ENCODE results near the gene SCARB1. TPM values are rescaled to one million over a fixed set of nuclear protein-coding genes. Genes with fewer than 3 reads are reported as not detected.

SCARB1 gene
- total and polyA plus RNA-seq, 2 of the 13 experiments (the other 11 are each of a cell fraction or from before 2014, with no cell fraction given) = 63.4 to 160 TPM

GRCh38 chr12:124884587-124885438 lies 21.1 kb upstream of the SCARB1 start (continued):
- TF ChIP-seq MEF2D (CRISPR knock-in tag; IDR thresholded peaks at IDR 0.05) (no peak; the same call in 1 of the 2 replicates), ZNF747 (CRISPR knock-in tag; IDR thresholded peaks at IDR 0.05; ENCODE audit: borderline replicate concordance) (no peak), GATA4 (IDR thresholded peaks at IDR 0.05; ENCODE audit: borderline replicate concordance, low read depth) (no peak), ZNF781 (CRISPR knock-in tag; IDR thresholded peaks at IDR 0.05; ENCODE audit: borderline replicate concordance, not compliant biosample characterization) (no peak), KDM5A (IDR thresholded peaks at IDR 0.05; ENCODE audit: borderline replicate concordance, low read length) (no peak), SRY (CRISPR knock-in tag; IDR thresholded peaks at IDR 0.05) (no peak), RFX1 (IDR thresholded peaks at IDR 0.05) (no peak), ZNF841 (CRISPR knock-in tag; IDR thresholded peaks at IDR 0.05; ENCODE audit: borderline replicate concordance) (no peak), ZFP37 (CRISPR knock-in tag; IDR thresholded peaks at IDR 0.05; ENCODE audit: borderline replicate concordance) (0 out of 2 replicates have a peak, but pooled peaks have one; percentile 11), KDM3A (CRISPR knock-in tag; IDR thresholded peaks at IDR 0.05; ENCODE audit: low read depth) (no peak), PCBP2 (optimal IDR thresholded peaks at IDR 0.05; ENCODE audit: low read depth, low read length, poor library complexity, severe bottlenecking) (no peak), NPAS2 (CRISPR knock-in tag; IDR thresholded peaks at IDR 0.05; ENCODE audit: borderline replicate concordance) (no peak), ZNF782 (CRISPR knock-in tag; IDR thresholded peaks at IDR 0.05; ENCODE audit: borderline replicate concordance) (no peak; the same call in 1 of the 2 replicates), PLRG1 (conservative IDR thresholded peaks at IDR 0.05) (no peak), NFKBIZ (CRISPR knock-in tag; IDR thresholded peaks at IDR 0.05) (no peak), MBNL3 (CRISPR knock-in tag; conservative IDR thresholded peaks at IDR 0.05) (no peak), PTBP1 (IDR thresholded peaks at IDR 0.05; ENCODE audit: low read depth, low read length, poor library complexity, severe bottlenecking) (no peak), ATM (IDR thresholded peaks at IDR 0.05; ENCODE audit: borderline replicate concordance) (no peak), TOE1 (CRISPR knock-in tag; IDR thresholded peaks at IDR 0.05) (no peak), IKZF4 (CRISPR knock-in tag; IDR thresholded peaks at IDR 0.05; ENCODE audit: borderline replicate concordance, low read depth, not compliant biosample characterization) (no peak), SALL1 (CRISPR knock-in tag; IDR thresholded peaks at IDR 0.05) (peak; percentile 85), ZNF605 (CRISPR knock-in tag; IDR thresholded peaks at IDR 0.05) (0 out of 2 replicates have a peak, but pooled peaks have one; percentile 40), CAMTA2 (CRISPR knock-in tag; IDR thresholded peaks at IDR 0.05; ENCODE audit: borderline replicate concordance) (no peak), PAF1 (CRISPR knock-in tag; IDR thresholded peaks at IDR 0.05) (no peak), MYPOP (CRISPR knock-in tag; IDR thresholded peaks at IDR 0.05) (no peak), NCOA1 (CRISPR knock-in tag; IDR thresholded peaks at IDR 0.05) (no peak), ZNF383 (CRISPR knock-in tag; IDR thresholded peaks at IDR 0.05; ENCODE audit: borderline replicate concordance) (no peak), NFATC3 (CRISPR knock-in tag; IDR thresholded peaks at IDR 0.05) (no peak), PHB2 (IDR thresholded peaks at IDR 0.05; ENCODE audit: partially characterized antibody) (no peak)
- TF ChIP-seq, protein P1, sequence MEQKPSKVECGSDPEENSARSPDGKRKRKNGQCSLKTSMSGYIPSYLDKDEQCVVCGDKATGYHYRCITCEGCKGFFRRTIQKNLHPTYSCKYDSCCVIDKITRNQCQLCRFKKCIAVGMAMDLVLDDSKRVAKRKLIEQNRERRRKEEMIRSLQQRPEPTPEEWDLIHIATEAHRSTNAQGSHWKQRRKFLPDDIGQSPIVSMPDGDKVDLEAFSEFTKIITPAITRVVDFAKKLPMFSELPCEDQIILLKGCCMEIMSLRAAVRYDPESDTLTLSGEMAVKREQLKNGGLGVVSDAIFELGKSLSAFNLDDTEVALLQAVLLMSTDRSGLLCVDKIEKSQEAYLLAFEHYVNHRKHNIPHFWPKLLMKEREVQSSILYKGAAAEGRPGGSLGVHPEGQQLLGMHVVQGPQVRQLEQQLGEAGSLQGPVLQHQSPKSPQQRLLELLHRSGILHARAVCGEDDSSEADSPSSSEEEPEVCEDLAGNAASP (CRISPR knock-in tag; IDR thresholded peaks at IDR 0.05; ENCODE audit: borderline replicate concordance) = no peak; the same call in 1 of the 2 replicates
